IPS DF 4.7 (cell line): ENCODE measurements around the gene MMP15.
"Not testable (repeated sequence)": the region's sequence is repeated elsewhere in the genome, so short reads cannot be mapped to it uniquely, and the experiment has no call there.

Experiments used
- DNase-seq: peaks from one replicate; pipeline ENCODE4 v3.0.0-alpha.2; 2013; ENCODE audit warnings: low spot score; ENCODE audit errors: extremely low read depth

Gene MMP15

GRCh38 chr16:58025351-58026138 lies at the start of gene MMP15:
Gene MMP15 (plus strand): TSS chr16:58025754. CDS start chr16:58026351, 597 bp downstream.
- peak; percentile 91 for DNase-seq

DNA sequence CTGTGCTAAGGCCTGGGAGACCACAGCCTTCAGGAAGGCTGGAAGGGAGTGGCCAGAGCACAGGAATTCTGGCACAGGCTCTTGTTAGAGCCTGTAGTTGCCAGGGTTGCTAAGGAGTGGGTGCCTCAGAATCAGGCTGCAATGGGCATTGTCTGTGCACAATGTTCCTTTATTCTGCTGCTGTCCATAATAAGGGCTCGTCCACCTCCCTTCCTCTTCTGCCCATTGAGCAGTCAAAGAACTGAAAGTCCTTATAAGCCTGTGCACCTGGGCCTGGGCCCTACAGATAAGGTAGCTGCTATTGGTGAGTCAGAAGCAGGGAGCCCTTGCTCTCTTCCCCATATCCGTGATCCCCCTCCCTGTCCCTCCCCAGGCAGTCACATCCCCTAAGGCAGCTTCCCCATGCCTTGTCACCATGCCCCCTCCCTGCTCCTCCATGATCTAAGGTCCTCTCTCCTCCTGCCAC lies 49.2 kb upstream of the MMP15 start:
- no peak for DNase-seq

GRCh38 chr16:57977418-57978069 lies 48.0 kb upstream of the MMP15 start:
- no peak for DNase-seq

- not testable (repeated sequence) for DNase-seq
Measured at GRCh38 chr16:57978070-57978465, 47.5 kb upstream of the MMP15 start.

DNA sequence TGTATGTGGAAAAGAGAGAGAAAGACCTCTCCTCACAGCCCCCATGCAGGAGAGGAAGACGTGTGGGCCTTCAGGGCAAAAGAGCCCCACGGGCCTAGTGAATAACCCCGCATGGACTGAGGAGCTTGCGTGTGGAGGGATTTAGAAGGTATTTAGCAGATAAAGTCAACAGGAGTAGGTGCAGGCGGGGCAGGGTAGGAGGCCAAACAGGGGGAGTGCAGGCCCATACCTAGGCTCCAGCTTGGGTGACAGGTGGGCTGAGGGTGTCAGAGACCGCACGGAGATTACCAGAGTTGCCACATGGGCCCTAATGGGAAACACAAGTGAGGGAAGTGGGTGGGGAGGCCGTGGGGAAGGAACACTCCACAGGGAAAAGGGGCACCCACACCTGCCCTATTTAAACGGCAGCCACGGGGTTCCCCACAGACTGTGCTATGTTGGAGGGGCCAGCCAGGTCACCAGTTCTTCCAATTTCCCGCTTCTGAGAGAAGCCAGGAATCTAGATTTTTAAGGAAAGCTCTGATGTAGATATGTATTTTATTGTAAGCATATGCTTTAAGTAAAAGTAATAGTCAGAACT lies 46.5 kb upstream of the MMP15 start:
- no peak for DNase-seq

DNA sequence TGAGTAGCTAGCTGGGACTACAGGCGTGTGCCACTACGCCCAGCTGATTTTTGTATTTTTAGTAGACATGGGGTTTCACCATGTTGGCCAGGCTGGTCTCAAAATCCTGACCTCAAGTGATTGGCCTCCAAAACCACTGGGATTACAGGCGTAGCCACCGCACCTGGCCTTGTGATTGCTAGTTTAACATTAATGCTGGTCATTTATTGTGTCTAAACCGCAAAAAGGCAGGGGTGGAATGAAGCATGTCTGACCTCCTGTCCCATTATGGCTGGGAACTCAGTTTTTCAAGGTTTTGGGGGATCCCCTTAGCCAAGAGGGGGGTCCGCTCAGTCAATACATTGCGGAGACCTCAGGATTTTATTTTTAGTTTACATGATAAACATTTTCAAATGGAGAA lies 43.9 kb upstream of the MMP15 start:
- no peak for DNase-seq

- no peak for DNase-seq
Measured at GRCh38 chr16:57982385-57982784, 43.2 kb upstream of the MMP15 start.

GRCh38 chr16:57984443-57985203 lies 40.9 kb upstream of the MMP15 start:
- no peak for DNase-seq

DNA sequence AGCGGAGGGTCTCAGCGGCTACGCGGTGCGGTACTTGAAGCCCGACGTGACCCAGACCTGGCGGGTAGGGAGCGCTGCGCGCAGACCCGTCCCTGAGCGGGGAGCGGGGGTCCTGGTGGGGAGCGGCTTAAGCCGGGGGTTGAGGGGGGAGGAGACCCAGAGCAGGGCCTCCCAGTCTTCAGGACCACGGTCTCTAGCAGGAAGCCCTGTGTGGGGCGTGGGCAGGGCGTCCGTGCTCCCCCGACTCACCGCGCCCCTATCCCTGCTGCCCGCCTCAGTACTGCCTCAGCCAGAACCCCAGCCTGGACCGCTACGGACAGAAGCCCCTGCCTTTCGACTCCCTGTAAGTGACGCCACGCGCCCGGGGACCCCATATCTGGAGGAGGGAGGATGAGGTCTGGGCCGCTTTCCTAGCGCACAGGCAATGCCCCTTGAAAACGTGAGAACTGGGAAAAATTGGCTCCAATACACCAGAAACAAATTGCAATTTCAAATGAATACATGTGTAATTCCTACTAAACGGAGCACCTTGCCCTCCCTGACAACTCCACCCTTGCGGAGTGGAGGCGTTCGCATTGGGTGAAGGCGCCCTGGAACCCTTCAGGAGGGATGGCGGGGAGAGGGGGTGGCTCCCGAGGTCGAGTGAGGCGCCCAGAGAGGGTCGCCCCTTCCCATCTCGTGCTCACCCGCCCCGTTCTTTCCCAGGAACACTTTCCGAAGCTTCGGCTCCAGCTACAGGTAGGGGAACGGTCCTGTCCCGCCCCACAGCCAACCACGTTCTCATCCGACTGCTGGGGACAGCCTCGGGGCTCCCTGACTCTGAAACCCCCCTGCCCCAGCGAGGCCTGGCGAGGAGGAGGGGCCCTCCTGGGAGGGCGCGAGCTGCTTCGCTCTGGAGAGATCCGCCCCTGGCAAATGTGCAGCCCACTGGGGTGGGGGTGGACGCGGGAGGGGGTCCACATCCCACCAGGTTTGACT lies 40.1 kb upstream of the MMP15 start:
- no peak for DNase-seq

DNA sequence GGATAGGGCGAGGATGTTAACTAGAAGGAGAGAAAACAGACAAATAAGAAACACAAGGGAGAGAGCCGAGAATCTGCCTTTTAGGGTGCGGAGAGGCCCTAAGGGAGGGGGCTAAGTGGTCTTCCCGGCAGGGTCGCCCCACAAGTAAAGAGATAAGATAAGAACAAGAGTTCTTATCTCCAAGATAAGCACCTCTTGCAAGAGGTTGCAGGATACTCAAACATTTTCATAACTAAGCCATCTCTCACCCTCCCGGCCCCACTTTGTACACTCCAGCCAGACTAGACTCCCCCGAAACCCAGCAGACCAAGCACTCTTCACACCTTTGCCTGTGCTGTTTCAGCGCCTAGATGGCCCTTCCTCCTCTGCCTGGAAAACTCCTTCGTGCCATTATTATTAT lies 39.4 kb upstream of the MMP15 start:
- no peak for DNase-seq

- DNase-seq = no peak
Measured at GRCh38 chr16:57987441-57988177, 37.9 kb upstream of the MMP15 start.

DNA sequence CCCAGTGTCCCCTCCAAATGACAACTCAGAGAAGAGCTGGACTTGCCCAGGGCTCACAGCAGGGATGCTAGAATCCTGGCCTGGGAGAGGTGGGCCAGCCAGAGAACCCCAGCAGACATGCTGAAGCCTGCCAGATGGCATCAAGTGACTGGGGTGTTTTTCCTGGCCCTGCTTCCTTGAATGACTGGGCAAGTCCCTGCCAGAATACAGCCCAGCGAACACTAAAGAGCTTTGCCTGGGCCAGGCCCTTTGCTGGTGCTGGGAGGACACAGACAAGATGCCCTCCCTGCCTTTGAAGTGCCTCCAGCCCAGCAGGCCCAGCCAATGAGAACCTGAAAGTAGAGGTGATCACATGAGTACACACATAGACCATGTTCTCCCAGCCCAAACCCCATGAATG lies 36.6 kb upstream of the MMP15 start:
- no peak for DNase-seq

GRCh38 chr16:57991551-57992059 lies 33.9 kb upstream of the MMP15 start:
- DNase-seq = no peak

DNA sequence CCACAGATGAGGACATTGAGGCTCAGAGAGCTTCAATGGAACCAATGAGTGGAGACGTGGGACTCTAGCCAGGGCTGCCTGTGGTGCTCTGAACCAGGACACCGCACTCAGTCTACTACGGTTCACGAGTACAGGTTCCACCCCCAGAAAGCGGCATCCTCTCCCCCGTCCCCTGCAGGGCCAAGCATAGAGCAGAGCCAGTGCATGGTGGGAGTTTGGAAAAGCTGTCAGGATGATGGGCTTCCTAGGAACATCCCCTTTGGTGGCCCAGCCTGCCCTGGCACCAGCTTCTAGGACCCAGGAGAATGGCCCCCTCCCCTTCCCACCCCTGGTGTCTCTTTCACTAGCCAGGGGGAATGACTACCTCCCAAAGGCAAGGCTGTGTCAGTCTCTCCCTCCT lies 33.5 kb upstream of the MMP15 start:
- no peak for DNase-seq

- no peak for DNase-seq
Measured at GRCh38 chr16:57993438-57993837, 32.1 kb upstream of the MMP15 start.

DNA sequence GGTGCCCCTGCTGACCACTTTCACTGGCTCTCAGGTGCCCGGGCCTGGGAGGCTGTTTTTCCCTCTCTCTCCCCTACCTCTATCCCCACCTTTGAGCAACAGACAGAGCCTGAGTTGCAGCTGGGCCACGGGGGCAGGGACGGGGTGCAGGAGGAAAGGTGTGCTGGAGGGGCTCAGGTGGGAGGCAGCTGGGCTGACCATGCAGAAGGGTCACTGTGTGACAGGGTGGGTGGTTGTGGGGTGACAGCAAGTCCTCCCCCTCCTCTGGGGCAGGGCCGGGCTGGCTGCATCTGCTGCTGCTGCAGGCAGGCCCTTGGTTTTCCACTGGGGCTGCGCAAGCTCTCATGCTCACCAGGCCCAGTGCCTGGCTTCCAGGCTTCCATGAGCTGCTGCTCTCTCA lies 31.7 kb upstream of the MMP15 start:
- DNase-seq = no peak

DNA sequence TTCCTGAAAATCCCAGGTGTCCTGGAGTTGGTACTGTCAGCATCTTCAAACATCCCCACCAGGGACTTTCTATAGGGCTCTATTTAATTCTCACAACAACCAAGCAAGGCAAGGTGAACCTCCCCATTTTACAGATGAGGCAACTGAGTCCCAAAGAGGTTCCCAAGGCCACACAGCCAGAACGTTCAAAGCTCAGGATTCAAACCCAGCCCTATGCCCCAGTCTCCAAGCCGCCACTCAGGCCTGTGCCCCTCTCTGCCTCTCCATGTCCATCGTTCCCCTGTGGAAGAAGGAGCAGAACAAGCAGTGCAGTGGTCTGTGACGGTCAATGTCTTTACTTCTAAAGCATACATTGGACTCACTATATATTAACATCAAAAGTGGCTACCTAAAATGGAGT lies 31.2 kb upstream of the MMP15 start:
- DNase-seq = no peak

- DNase-seq = no peak
Measured at GRCh38 chr16:57994778-57995177, 30.8 kb upstream of the MMP15 start.

DNA sequence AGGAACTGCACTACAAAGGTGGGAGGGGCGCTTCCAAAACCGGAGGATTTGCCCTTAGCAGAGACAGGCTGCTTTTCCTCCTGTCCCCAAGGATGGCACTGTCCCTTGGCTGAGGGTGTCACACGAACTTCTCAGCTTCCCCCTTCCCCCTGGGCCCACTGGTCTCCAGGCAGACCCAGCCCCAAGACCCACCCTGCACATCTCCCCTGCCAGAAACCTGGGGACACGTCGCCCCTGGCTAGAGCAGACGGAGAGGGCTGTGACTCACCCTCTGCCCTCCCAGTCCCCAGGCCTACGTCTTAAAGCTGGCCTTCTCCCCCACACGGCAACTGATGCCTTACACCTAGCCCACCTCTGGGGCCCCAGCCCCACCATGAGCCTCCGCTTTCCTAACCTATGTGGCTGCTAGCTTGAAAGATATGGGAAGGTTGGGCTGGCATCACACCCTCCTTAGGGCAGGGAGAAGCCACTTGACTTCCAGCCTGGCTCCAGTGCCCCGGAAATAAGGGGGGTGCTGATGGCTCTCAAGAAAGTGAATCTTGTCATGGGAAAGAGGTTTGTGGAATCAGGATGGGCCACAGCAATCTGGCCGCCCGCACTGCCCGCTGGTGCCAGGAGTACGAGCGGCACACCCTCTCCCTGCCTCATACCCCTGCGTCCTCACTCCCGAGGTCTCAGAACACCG lies 29.7 kb upstream of the MMP15 start:
- no peak for DNase-seq
